Activated naive CD8-positive, alpha-beta T cell treated with anti-CD3 and anti-CD28 coated beads, Interleukin-2, amount 50 U/mL, for 24 hours (primary cell): ENCODE results near the gene HLA-DRB5.
A peak's percentile ranks its signal among the peaks of the same experiment; 100 is the strongest.
"Not testable (repeated sequence)": the region's sequence is repeated elsewhere in the genome, so short reads cannot be mapped to it uniquely, and the experiment has no call there.

Source experiments
- ATAC-seq: fragments of 150-1000 bp; cut with Tn5 transposase; one replicate; pipeline ENCODE4 v1.10.0; 2021
- DNase-seq: peaks from one replicate; pipeline ENCODE4 v3.0.0; 2021
- H3K27ac Mint-ChIP-seq: one replicate; pipeline ENCODE4 v1.8.0; 2021; ENCODE audit warnings: mild to moderate bottlenecking, mixed read lengths
- H3K27me3 Mint-ChIP-seq: one replicate; pipeline ENCODE4 v1.8.0; 2021; ENCODE audit warnings: mixed read lengths
- H3K36me3 Mint-ChIP-seq: one replicate; pipeline ENCODE4 v1.8.0; 2021; ENCODE audit warnings: low read depth, mixed read lengths
- H3K4me1 Mint-ChIP-seq: one replicate; pipeline ENCODE4 v1.8.0; 2021; ENCODE audit warnings: mixed read lengths
- H3K4me3 Mint-ChIP-seq: one replicate; pipeline ENCODE4 v1.8.0; 2021; ENCODE audit warnings: mild to moderate bottlenecking, moderate library complexity, mixed read lengths
- H3K9me3 Mint-ChIP-seq: one replicate; pipeline ENCODE4 v1.8.0; 2021; ENCODE audit warnings: mixed read lengths

HLA-DRB5 gene

DNA sequence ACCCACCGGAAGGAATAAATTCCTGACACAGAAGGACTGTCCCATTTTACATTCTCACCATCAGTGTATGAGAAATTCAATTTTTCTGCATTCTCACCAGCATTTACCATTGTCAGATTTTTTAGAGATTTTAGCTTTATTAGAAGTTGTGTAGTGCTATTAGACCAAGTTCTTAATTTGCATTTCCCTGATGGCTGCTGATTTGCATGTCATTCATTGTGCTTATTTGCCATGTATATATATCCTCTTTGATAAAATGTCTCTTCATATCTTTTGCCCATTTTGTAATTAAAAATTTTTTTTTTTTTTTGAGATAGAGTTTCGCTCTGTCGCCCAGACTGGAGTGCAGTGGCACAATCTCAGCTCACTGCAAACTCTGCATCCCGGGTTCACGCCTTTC lies 9.8 kb upstream of the HLA-DRB5 start:
- DNase-seq = no peak
- peaks cover 4% of the 10 kb centered on the region for H3K27me3 Mint-ChIP-seq
- H3K9me3 Mint-ChIP-seq = no peaks in the 10 kb centered on the region
- ATAC-seq = no peak
- H3K4me1 Mint-ChIP-seq = no peaks in the 10 kb centered on the region
- no peak overlapping the region for H3K27ac Mint-ChIP-seq
- no peak overlapping the region for H3K4me3 Mint-ChIP-seq
- peaks cover 2% of the 10 kb centered on the region for H3K36me3 Mint-ChIP-seq

DNA sequence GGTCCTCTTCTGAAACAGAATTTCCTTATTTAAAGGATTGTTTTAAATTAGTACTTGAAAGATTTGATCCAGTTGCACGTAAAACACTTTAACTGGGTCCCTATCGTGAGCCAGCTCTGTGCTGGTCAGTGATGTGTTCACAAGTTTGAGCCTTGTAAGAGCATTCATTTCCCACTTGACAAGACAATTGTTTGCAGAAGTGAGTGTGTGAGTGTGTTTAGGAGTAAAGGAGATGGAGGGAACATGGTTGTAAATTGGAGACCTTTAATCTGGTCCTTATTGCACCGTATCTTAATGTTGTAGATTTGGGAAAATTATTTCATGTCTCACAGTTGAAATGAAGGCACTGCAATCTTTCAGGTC lies 325 bp upstream of the HLA-DRB5 start:
- not testable (repeated sequence) for H3K4me1 Mint-ChIP-seq, H3K36me3 Mint-ChIP-seq, H3K9me3 Mint-ChIP-seq, DNase-seq, H3K27ac Mint-ChIP-seq, H3K27me3 Mint-ChIP-seq
- peak overlapping the region; percentile 73 for H3K4me3 Mint-ChIP-seq
- peak; percentile 7 for ATAC-seq

DNA sequence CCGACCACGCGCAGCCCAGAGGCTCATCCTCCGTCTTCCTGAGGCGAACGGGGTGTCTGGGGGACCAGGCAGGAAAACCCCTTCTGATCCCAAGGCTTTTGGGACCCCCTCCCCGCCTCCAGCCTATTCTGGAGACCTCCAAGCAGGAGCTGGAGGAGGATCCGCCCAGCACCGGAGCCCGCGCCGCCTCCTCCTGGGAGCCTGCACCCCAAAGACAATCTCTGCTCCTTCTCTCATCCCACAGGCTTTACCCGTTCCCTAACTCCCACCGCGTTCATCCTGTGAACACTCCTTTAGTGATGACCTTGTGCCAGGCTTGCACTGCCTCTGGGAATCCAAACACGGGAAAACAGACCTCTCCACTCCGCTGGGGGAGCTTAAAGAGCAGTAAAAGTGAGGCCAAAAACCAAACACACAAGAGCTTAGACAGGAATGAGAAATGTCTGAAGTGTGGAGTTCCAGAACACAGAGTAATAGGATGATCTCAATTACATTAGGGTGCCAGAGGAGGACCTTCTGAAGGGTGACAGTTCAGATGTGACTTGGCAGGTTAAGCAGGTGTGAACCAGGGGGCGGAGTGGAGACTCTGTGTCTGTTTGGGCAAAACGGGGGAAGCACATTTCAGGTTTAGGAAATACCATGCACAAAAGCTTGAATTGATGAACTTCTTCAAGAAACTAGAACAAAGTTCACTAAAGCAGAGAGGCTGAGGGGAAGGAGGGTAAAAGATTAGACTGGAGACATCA lies 7.6 kb downstream of the HLA-DRB5 start:
- H3K9me3 Mint-ChIP-seq = no peaks in the 10 kb centered on the region
- H3K4me1 Mint-ChIP-seq = peaks cover 3% of the 10 kb centered on the region
- no peak overlapping the region for H3K27ac Mint-ChIP-seq
- ATAC-seq = no peak
- H3K27me3 Mint-ChIP-seq = no peaks in the 10 kb centered on the region
- H3K36me3 Mint-ChIP-seq = no peaks in the 10 kb centered on the region
- DNase-seq = no peak
- no peak overlapping the region for H3K4me3 Mint-ChIP-seq

DNA sequence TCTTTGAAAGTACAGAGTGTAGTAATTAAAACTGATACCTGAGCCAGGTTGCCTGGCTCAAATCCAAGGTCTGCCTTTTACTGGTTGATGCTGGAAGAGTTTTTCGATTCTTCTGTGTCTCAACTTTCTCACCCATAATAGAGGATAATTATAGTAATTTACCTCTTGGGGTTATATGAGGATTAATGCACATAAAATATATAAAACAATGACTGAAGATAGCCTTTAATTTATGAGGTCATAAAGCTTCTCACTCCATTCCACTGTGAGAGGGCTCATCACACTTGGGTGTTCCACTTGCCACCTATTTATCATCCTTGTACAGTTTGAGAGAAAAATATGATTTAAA lies 10.2 kb downstream of the HLA-DRB5 start:
- H3K4me1 Mint-ChIP-seq = peaks cover 3% of the 10 kb centered on the region
- no peak overlapping the region for H3K27ac Mint-ChIP-seq
- no peaks in the 10 kb centered on the region for H3K27me3 Mint-ChIP-seq
- ATAC-seq = no peak
- H3K36me3 Mint-ChIP-seq = no peaks in the 10 kb centered on the region
- H3K9me3 Mint-ChIP-seq = no peaks in the 10 kb centered on the region
- no peak for DNase-seq
- no peak overlapping the region for H3K4me3 Mint-ChIP-seq

DNA sequence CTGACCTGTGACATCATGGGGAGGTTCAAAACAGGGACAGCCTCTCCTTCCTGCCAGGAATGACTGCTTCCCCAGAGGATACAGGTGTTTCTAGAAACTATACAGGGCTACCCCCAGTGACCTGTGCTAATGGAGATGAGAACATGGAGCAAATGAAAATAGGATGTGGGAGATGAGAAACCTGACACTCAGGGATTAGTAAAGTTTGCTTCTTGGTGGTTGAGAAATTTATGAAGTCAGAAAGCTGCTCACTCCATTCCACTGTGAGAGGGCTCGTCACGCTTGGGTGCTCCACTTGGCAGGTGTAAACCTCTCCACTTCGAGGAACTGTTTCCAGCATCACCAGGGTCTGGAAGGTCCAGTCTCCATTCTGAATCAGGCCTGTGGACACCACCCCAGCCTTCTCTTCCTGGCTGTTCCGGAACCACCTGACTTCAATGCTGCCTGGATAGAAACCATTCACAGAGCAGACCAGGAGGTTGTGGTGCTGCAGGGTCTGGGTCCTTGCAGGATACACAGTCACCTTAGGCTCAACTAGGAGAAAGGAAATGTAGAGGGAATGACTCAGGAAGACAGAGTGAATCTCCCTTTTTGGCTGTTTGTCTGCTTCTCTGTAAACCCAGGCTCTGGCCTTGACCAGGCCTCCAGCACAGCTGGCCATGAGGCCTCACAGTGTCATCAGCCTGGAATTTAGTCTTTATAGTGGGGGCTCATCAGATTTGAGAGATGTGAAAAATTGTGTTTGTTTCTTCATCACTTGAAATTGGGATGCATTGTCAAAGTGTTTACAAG lies 10.8 kb downstream of the HLA-DRB5 start:
- Mint-ChIP-seq H3K36me3 (no peaks in the 10 kb centered on the region), H3K27me3 (no peaks in the 10 kb centered on the region), H3K4me3 (no peak overlapping the region), H3K27ac (no peak overlapping the region), H3K9me3 (no peaks in the 10 kb centered on the region), H3K4me1 (peaks cover 3% of the 10 kb centered on the region)
- no peak for DNase-seq
- ATAC-seq = no peak

DNA sequence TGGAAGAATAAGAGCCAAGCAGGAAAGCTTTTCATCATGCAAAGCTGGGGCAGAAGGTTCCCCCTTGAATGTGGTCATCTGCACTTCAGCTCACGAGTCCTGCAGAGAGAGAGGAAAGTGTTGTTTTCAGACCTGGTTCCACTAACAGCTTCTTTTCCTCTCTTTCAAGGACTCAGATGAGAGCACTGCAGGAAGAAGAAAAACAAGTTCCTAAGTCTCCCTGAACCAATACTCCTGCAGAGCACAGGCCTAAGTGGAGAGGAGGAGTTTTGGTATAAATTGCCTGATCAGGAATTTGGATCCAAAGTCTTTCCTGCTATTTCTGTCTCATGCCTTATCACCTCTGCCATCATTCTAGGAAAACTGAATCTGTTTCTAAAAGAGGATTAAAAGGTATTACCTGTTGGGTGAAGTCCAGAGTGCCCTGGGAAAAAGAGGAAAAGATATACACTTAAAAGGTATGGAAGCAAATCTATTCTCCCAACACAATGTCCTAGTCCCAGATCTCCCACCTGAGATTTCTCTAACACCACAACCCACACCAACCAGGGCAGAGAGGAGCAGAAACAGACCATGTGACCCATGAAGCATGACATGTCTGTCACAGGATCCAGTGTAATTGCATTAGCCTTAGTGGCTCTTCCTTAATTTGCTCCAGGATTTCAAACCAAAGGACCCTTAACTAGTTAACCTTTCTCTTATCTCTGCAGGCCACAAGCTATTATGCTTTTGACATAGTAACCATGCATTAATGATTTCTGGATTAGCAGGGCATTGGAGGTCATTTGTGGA lies 12.2 kb downstream of the HLA-DRB5 start:
- DNase-seq (no peak), ATAC-seq (no peak)
- no peaks in the 10 kb centered on the region for H3K27me3 Mint-ChIP-seq
- no peak overlapping the region for H3K27ac Mint-ChIP-seq
- H3K4me1 Mint-ChIP-seq = no peaks in the 10 kb centered on the region
- H3K36me3 Mint-ChIP-seq = no peaks in the 10 kb centered on the region
- no peak overlapping the region for H3K4me3 Mint-ChIP-seq
- no peaks in the 10 kb centered on the region for H3K9me3 Mint-ChIP-seq

DNA sequence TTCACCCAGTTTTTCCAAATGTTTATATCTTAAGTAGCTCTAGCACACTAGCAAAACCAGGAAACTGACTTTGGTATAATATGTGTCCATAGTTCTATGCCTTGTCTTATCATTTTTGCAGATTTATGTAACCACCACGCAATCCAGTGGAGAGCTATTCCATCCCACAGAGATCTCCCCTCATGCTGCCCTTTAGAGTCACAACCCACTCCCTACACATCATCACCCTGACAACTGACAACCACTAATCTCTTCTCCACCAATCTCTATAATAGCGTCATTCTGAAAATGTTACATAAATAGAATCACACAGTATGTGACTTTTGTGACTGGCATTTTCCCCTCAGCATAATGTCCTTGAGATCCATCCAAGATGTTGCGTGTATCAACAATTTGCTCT lies 29.1 kb downstream of the HLA-DRB5 start:
- no peak overlapping the region for H3K27ac Mint-ChIP-seq
- H3K4me1 Mint-ChIP-seq = peaks cover 12% of the 10 kb centered on the region
- H3K27me3 Mint-ChIP-seq = peaks cover 10% of the 10 kb centered on the region
- no peak overlapping the region for H3K4me3 Mint-ChIP-seq
- H3K9me3 Mint-ChIP-seq = no peaks in the 10 kb centered on the region
- DNase-seq = no peak
- ATAC-seq = peak; percentile 68
- H3K36me3 Mint-ChIP-seq = no peaks in the 10 kb centered on the region

DNA sequence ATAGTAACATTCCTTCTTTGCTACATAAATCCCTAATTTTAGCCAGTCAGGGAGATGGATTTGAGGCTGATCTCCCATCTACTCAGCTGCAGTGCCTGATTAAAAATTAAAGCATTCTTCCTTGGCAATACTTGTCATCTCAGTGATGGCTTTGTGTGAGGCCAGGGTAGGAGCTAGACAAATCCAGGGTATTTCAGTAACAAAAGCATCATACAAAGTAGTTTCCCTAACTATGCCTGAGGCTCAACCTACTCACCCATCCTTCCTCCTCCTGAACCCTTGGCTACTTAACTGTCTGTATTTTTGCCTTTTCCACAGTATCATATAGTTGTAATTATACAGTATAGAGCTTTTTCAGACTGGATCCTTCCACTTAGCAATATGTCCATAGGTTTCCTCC lies 37.7 kb downstream of the HLA-DRB5 start:
- no peak for ATAC-seq
- H3K9me3 Mint-ChIP-seq = peaks cover 4% of the 10 kb centered on the region

DNA sequence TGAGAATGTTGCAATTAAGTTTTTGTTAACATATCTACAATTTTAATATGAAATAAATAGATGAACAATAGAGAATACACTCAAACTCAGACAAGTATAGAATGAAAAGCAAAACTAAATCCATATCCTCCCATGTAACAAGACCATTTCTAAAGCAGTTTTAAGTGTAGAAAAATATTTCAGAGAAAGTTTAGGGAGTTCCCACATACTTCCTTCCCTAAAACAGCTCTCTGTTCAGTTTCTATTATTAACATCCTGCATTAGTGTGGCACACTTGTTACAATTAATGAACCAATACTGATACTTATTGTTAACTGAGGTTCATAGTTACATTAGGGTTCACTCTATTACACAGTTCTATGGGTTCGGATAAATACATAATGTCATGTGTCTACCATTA lies 38.4 kb downstream of the HLA-DRB5 start:
- Mint-ChIP-seq H3K9me3 (peaks cover 4% of the 10 kb centered on the region), H3K27ac (no peak overlapping the region), H3K4me3 (no peak overlapping the region), H3K27me3 (peaks cover 5% of the 10 kb centered on the region), H3K36me3 (no peaks in the 10 kb centered on the region), H3K4me1 (no peaks in the 10 kb centered on the region)
- ATAC-seq = no peak
- no peak for DNase-seq

More for the DNA sequence above, 37.7 kb downstream of the HLA-DRB5 start:
- H3K4me1 Mint-ChIP-seq = no peaks in the 10 kb centered on the region
- H3K27me3 Mint-ChIP-seq = peaks cover 5% of the 10 kb centered on the region
- no peak overlapping the region for H3K27ac Mint-ChIP-seq
- no peak overlapping the region for H3K4me3 Mint-ChIP-seq
- no peak for DNase-seq
- no peaks in the 10 kb centered on the region for H3K36me3 Mint-ChIP-seq

DNA sequence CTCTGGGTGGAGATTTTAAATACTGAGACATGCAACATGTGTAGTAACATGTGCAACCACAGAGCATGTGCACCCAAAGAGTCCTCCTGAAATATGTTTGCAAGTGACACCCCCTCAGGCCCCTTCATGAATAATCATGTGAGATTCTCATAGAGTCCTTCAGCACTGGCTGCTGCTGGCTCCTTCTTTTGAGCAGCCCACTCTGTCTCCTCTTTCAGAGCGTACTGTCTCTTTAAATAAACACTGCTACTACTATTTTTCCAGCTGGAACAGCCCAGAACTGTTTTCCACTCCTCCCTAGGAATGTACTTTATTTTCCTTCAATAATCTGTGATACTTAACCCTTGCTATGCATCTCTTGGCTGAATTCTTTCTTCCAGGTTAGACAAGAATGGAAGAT lies 42.0 kb downstream of the HLA-DRB5 start:
- Mint-ChIP-seq H3K9me3 (peaks cover 4% of the 10 kb centered on the region), H3K27ac (no peak overlapping the region), H3K4me3 (no peak overlapping the region), H3K36me3 (no peaks in the 10 kb centered on the region), H3K27me3 (peaks cover 5% of the 10 kb centered on the region), H3K4me1 (no peaks in the 10 kb centered on the region)
- no peak for DNase-seq
- no peak for ATAC-seq

DNA sequence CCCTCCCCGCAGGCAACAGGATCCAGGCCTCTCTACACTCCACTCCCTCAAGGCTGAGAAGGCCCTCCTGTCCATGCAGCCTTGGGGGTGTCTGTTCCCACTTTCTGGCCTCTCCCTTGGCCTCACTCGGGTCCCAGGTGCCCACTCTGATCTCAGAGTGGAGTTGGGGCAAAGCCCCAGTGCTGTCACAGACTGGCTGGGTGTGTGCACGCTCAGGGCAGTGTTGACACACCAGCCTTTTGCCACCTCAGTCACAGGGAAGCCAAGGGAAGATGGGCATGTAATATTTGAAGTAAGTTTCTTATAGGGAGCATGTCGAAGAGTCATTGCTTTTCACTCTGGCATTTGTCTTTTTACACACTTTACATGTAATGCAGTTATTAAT lies 45.5 kb downstream of the HLA-DRB5 start:
- Mint-ChIP-seq H3K4me1 (no peaks in the 10 kb centered on the region), H3K27me3 (peaks cover 3% of the 10 kb centered on the region), H3K36me3 (no peaks in the 10 kb centered on the region), H3K9me3 (no peaks in the 10 kb centered on the region), H3K27ac (no peak overlapping the region), H3K4me3 (no peak overlapping the region)
- ATAC-seq = no peak
- DNase-seq = no peak

DNA sequence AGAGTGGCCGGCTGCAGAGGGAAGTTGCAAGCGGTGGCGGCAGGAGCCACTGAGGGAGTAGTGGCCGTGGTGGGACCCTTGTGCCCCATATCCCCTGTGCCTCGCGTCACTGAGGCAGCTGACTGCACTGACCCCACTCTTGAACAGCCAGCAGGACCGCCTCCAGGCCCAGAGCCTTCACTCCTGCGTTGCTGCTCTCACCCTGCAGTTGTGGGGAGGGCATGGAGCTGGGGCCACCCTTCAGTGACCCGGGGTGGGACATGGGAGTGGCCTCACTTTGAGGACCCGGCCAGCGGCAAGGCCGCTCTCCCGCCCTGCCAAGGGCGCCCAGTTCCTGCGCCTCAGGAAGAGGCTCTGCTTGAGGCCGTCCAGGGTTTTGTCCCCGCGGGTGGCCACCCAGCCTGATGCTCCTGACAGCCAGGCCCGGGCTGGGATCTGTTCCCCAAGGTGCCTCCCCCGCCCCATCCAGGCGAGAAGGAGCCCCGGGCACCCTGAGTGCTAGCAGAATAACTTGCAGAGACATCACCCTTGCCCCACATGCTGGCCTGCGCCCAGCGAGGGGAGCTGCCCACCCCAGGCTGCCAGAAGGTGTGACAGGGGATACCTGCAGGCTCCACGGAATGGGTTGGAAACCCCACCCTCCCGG lies 46.0 kb downstream of the HLA-DRB5 start:
- no peak for ATAC-seq
- Mint-ChIP-seq H3K36me3 (no peaks in the 10 kb centered on the region), H3K4me3 (no peak overlapping the region), H3K27ac (no peak overlapping the region), H3K9me3 (no peaks in the 10 kb centered on the region), H3K4me1 (no peaks in the 10 kb centered on the region), H3K27me3 (peaks cover 3% of the 10 kb centered on the region)
- DNase-seq = no peak

DNA sequence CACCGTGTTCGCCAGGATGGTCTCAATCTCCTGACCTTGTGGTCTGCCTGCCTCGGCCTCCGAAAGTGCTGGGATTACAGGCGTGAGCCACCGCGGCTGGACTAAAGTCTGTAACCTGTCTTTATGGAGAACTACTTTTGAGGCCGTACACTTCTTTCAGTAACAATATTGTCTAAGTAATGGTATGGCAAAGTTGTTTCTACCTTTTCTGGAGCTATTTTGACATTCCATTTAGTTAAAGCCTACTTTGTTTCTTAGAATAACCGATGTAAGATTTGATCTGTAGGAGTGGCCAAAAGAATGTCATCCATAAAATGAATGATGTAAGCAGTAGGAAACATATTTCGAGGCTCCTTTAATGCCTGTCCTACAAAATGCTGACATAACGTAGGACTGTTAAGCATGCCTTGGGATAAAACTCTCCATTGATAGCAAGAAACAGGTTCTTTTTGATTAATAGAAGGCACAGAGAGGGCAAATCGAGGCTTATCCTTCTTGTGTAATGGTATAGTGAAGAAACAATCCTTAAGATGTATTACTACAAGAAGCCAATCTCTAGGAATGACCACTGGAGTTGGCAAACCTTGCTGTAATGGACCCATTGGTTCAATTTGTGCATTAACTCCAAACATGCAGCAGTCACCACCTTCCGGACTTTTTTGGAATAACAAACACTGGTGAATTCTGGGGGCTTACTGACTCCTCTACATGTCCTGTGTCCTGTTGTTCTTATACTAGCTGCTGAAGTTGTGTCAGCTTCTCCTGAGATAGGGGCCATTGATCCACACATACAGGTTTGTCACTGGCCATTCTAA lies 54.5 kb downstream of the HLA-DRB5 start:
- H3K27ac Mint-ChIP-seq = no peak overlapping the region
- H3K4me3 Mint-ChIP-seq = no peak overlapping the region
- ATAC-seq (no peak), DNase-seq (no peak)
- H3K4me1 Mint-ChIP-seq = peaks cover 11% of the 10 kb centered on the region
- H3K36me3 Mint-ChIP-seq = no peaks in the 10 kb centered on the region
- peaks cover 14% of the 10 kb centered on the region for H3K27me3 Mint-ChIP-seq
- no peaks in the 10 kb centered on the region for H3K9me3 Mint-ChIP-seq
